ENCODE results near the gene ACBD4.

Gene ACBD4, protein sequence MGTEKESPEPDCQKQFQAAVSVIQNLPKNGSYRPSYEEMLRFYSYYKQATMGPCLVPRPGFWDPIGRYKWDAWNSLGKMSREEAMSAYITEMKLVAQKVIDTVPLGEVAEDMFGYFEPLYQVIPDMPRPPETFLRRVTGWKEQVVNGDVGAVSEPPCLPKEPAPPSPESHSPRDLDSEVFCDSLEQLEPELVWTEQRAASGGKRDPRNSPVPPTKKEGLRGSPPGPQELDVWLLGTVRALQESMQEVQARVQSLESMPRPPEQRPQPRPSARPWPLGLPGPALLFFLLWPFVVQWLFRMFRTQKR

GRCh38 chr17:45135192-45135977 is at the start of gene ACBD4:
TSS of gene ACBD4 (plus strand) at chr17:45135687. CDS start at chr17:45136145, 458 bp downstream.
- DNase-seq = peak; percentile 88

DNA sequence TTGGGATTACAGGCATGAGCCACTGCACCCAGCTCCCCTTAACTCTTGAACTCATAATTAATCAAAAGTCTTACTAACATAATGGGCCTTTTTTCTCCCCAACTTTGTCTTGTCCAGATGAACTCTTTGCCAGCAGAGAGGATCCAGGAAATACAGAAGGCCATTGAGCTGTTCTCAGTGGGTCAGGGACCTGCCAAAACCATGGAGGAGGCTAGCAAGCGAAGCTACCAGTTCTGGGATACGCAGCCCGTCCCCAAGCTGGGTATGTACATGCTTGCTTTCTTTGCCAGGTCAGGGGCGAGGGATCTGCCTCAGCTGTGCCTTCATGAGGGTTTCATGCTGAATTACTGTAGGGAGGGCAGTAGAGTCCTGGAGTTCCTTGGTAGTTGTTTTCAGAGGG is 49.1 kb upstream of the ACBD4 start:
- DNase-seq = no peak

DNA sequence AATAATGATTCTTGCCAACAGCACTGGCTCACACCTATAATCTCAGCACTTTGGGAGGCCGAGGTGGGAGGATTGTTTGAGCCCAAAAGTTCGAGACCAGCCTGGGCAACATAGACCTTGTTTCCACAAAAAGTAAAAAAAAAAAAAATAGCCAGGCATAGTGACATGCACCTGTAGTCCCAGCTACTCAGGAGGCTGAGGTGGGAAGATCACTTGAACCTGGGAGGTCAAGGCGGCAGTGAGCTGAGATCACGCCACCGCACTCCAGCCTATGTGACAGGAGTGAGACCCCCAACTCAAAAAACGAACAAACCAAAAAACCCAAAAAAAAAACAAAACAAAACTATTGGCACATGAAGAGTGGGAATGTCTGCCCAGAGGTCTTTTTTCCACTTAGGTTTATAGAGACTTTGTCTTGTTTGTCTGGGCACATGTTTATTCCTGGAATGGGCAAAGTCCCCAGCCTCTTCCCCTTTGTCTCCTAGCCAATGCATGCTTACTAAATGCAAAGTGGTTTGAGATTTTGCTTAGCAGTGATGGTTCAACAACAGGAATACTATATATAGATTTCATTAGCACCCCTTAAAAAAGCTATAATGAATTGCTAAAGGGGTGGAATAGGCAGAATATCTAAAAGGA is 48.5 kb upstream of the ACBD4 start:
- no peak for DNase-seq

- no peak for DNase-seq
Observed at GRCh38 chr17:45087504-45087975, 47.9 kb upstream of the ACBD4 start.

- DNase-seq = no peak
Observed at GRCh38 chr17:45087978-45088377, 47.5 kb upstream of the ACBD4 start.

DNA sequence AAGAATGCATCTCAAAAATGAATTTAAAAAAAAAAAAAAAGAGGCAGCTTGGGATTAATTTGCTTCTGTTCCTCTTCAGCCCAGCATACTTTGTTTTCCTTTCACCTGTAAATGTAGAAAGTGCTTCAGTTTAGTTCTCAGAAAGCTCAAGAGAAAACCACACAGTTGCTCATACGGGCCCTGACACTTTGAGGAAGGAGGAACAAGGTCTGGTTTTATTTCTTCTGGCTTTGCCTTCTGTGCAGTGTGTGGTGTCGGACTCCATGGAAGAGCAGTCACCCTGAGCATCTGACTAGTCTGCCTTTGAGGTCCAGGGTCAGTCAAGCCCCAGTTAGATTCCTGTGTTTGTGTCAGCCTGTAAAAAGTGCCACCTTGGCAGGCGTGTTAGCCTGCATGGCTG is 46.7 kb upstream of the ACBD4 start:
- no peak for DNase-seq

- no peak for DNase-seq
Observed at GRCh38 chr17:45090711-45091110, 44.8 kb upstream of the ACBD4 start.

GRCh38 chr17:45091778-45092425 is 43.6 kb upstream of the ACBD4 start:
- no peak for DNase-seq

GRCh38 chr17:45092911-45093430 is 42.5 kb upstream of the ACBD4 start:
- no peak for DNase-seq

GRCh38 chr17:45093444-45094110 is 41.9 kb upstream of the ACBD4 start:
- DNase-seq = no peak

- DNase-seq = no peak
Observed at GRCh38 chr17:45096141-45096540, 39.3 kb upstream of the ACBD4 start.

DNA sequence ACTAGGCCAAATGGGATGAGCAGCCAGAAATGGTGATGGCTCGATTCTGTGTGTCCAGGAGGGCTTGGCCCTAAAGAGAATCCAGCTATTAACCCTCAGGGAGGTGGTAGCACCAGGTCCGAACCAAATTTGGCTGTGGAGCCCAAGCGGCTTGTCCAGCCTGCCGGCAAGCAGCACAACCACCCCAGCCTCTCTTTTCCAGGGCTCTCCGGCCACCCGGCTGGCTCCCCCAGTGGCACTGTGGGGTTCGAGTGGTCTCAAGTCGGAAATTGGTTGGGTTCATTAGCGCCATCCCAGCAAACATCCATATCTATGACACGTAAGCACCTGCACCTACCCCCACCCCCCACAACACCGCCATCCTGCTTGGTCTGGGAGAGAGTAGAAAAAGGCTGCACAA is 38.6 kb upstream of the ACBD4 start:
- DNase-seq = no peak

- no peak for DNase-seq
Observed at GRCh38 chr17:45098081-45098868, 37.2 kb upstream of the ACBD4 start.

DNA sequence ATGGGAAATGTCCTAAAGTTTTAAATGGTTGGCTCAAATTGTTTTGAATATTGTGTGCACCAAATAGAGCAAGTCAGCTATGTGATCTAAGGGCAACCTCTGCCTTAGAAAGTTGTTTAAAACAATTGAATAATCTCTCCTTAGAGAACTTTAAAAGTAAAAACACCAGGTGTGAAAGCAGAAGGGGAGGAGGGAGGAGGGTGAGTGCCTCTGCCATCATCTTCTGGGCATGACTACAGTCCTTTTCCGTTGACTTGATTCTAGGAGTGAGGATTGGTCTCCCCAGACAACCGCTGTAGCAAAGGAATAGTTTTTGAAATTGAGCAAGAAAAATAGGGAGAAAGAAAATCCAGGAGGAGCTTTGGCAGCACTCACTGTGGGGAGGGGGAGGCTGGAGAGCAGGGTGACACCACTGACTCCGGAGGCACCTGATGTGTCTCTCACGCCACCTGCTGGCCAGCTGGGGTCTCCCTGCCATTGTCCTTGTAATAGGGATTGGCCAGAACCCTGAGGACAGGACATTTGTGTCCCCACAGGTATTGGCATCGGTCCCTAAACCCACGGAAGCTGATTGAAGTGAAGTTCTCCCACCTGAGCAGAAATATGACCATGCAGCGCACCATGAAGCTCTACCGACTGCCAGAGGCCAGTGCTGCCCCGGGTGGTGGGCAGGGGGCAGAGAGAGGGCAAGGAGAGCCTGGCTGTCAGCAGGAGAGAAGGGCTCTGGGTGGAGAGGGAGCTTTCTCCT is 36.4 kb upstream of the ACBD4 start:
- DNase-seq = peak; percentile 56

- DNase-seq = no peak
Observed at GRCh38 chr17:45101546-45101882, 34.0 kb upstream of the ACBD4 start.

GRCh38 chr17:45101883-45102811 is 33.3 kb upstream of the ACBD4 start:
- no peak for DNase-seq

- no peak for DNase-seq
Observed at GRCh38 chr17:45102856-45103255, 32.6 kb upstream of the ACBD4 start.

GRCh38 chr17:45103269-45103795 is 32.2 kb upstream of the ACBD4 start:
- no peak for DNase-seq

- no peak for DNase-seq
Observed at GRCh38 chr17:45104029-45104428, 31.5 kb upstream of the ACBD4 start.

- DNase-seq = no peak
Observed at GRCh38 chr17:45104497-45104896, 31.0 kb upstream of the ACBD4 start.

Measured in NCI-H510A (cell line).